Panc1 (cell line): Measurements from ENCODE around the gene SERPIND1.

ENCODE experiments used
- CTCF ChIP-seq: fragments of 450-650 bp; IDR thresholded peaks from 2 replicates; pipeline ENCODE4 v1.5.1; 2017; ENCODE audit warnings: mild to moderate bottlenecking
- REST ChIP-seq, 2 experiments: IDR thresholded peaks; 2 replicates each; pipeline ENCODE4 v1.6.1; 2011 to 2012; ENCODE audit warnings: low read depth in 2 of 2, control low read depth in 1 of 2, low read length in 1 of 2, mild to moderate bottlenecking in 1 of 2, moderate library complexity in 1 of 2; ENCODE audit not compliant: insufficient read depth in 1 of 2

- TF ChIP-seq CTCF (no peak), REST (IDR thresholded peaks at IDR 0.05; ENCODE audit: insufficient read depth in 1 of 2, low read depth in 2 of 2, low read length in 1 of 2) (no peak)
Observed at GRCh38 chr22:20792966-20793728, 19.2 kb downstream of the SERPIND1 start.
